ENCODE results near the gene SRCAP. TPM values are rescaled to one million over a fixed set of nuclear protein-coding genes. Genes with fewer than 3 reads are reported as not detected.

The SRCAP gene
- total RNA-seq, 1 donor from 2014 or later: 83.6 TPM

GRCh38 chr16:30783280-30784109 lies 84.5 kb downstream of the SRCAP start:
- peaks cover 1% of the 10 kb centered on the region for H3K4me1 Mint-ChIP-seq (ENCODE audit: low read depth)
- no peaks in the 10 kb centered on the region for H3K36me3 Mint-ChIP-seq (ENCODE audit: low read depth)
- intact Hi-C loops (cut with micrococcal nuclease): no loop called here
- H3K4me3 Mint-ChIP-seq (ENCODE audit: low read depth): no peak overlapping the region
- H3K27ac Mint-ChIP-seq: no peak overlapping the region
- no peak for DNase-seq (ENCODE audit: low spot score)
- H3K27me3 Mint-ChIP-seq (ENCODE audit: low read depth): peaks cover 31% of the 10 kb centered on the region
- H3K9me3 Mint-ChIP-seq: no peaks in the 10 kb centered on the region

- H3K9me3 Mint-ChIP-seq: no peaks in the 10 kb centered on the region
- intact Hi-C loops (cut with micrococcal nuclease): no loop called here
- peaks cover 1% of the 10 kb centered on the region for H3K4me1 Mint-ChIP-seq (ENCODE audit: low read depth)
- H3K27me3 Mint-ChIP-seq (ENCODE audit: low read depth): peaks cover 33% of the 10 kb centered on the region
- no peaks in the 10 kb centered on the region for H3K36me3 Mint-ChIP-seq (ENCODE audit: low read depth)
- no peak overlapping the region for H3K27ac Mint-ChIP-seq
- DNase-seq (ENCODE audit: low spot score): no peak
- H3K4me3 Mint-ChIP-seq (ENCODE audit: low read depth): no peak overlapping the region
Measured at GRCh38 chr16:30784215-30784614, 85.2 kb downstream of the SRCAP start.

GRCh38 chr16:30785126-30786106 lies 86.4 kb downstream of the SRCAP start:
- Mint-ChIP-seq H3K4me3 (ENCODE audit: low read depth) (no peak overlapping the region), H3K9me3 (no peaks in the 10 kb centered on the region), H3K4me1 (ENCODE audit: low read depth) (peaks cover 1% of the 10 kb centered on the region), H3K27me3 (ENCODE audit: low read depth) (peaks cover 33% of the 10 kb centered on the region), H3K36me3 (ENCODE audit: low read depth) (no peaks in the 10 kb centered on the region), H3K27ac (no peak overlapping the region)
- DNase-seq (ENCODE audit: low spot score): no peak
- intact Hi-C loops (cut with micrococcal nuclease): no loop called here

GRCh38 chr16:30786115-30786935 lies 87.4 kb downstream of the SRCAP start:
- no peak for DNase-seq (ENCODE audit: low spot score)
- Mint-ChIP-seq H3K9me3 (no peaks in the 10 kb centered on the region), H3K27ac (no peak overlapping the region), H3K4me1 (ENCODE audit: low read depth) (peaks cover 1% of the 10 kb centered on the region), H3K36me3 (ENCODE audit: low read depth) (no peaks in the 10 kb centered on the region), H3K27me3 (ENCODE audit: low read depth) (peaks cover 33% of the 10 kb centered on the region), H3K4me3 (ENCODE audit: low read depth) (peak overlapping the region; percentile 42)
- intact Hi-C loops (cut with micrococcal nuclease): no loop called here

GRCh38 chr16:30786936-30787612 lies 88.1 kb downstream of the SRCAP start, which contains the start of gene ZNF629:
ZNF629 (minus strand) TSS chr16:30787205; CDS start chr16:30784482, 2,723 bp downstream.
- Mint-ChIP-seq H3K4me3 (ENCODE audit: low read depth) (peak within 1 kb of the TSS; percentile 51), H3K36me3 (ENCODE audit: low read depth) (no peaks in the 10 kb centered on the region), H3K27me3 (ENCODE audit: low read depth) (peaks cover 33% of the 10 kb centered on the region), H3K27ac (no peak within 1 kb of the TSS), H3K4me1 (ENCODE audit: low read depth) (peaks cover 1% of the 10 kb centered on the region), H3K9me3 (no peaks in the 10 kb centered on the region)
- no peak for DNase-seq (ENCODE audit: low spot score)
- intact Hi-C loops (cut with micrococcal nuclease): no loop called here

- Mint-ChIP-seq H3K27ac (no peak overlapping the region), H3K27me3 (ENCODE audit: low read depth) (peaks cover 33% of the 10 kb centered on the region), H3K4me1 (ENCODE audit: low read depth) (peaks cover 1% of the 10 kb centered on the region), H3K9me3 (no peaks in the 10 kb centered on the region), H3K4me3 (ENCODE audit: low read depth) (no peak overlapping the region), H3K36me3 (ENCODE audit: low read depth) (no peaks in the 10 kb centered on the region)
- no peak for DNase-seq (ENCODE audit: low spot score)
- intact Hi-C loops (cut with micrococcal nuclease): no loop called here
Measured at GRCh38 chr16:30787613-30788378, 88.8 kb downstream of the SRCAP start.

Other genes with a start within 250 kb of the SRCAP start
- gene ITGAL, start 226.4 kb upstream of the SRCAP start, total RNA-seq: 292 and 293 TPM in 2 replicates
- gene ZNF768, start 172.6 kb upstream of the SRCAP start, total RNA-seq: 16.9 and 17.1 TPM in 2 replicates
- 11.8 and 11.9 TPM in 2 replicates for gene ZNF747, start 164.3 kb upstream of the SRCAP start, total RNA-seq
- 14.5 and 14.6 TPM in 2 replicates for gene ZNF764, start 140.8 kb upstream of the SRCAP start, total RNA-seq
- gene ZNF688, start 127.5 kb upstream of the SRCAP start, total RNA-seq: 8.7 and 9.2 TPM in 2 replicates
- 18.9 and 22.2 TPM in 2 replicates for gene ZNF785, start 113.5 kb upstream of the SRCAP start, total RNA-seq
- 11.4 and 12.4 TPM in 2 replicates for gene ZNF689, start 88.8 kb upstream of the SRCAP start, total RNA-seq
- gene PRR14, start 48.2 kb upstream of the SRCAP start, total RNA-seq: 84.0 and 90.5 TPM in 2 replicates
- gene FBRS, start 40.7 kb upstream of the SRCAP start, total RNA-seq: 107 TPM in 2 replicates
- 38.1 and 41.6 TPM in 2 replicates for gene PHKG2, start 49.3 kb downstream of the SRCAP start, total RNA-seq
- gene CFAP119, start 62.9 kb downstream of the SRCAP start, total RNA-seq: 2.3 and 2.8 TPM in 2 replicates
- gene RNF40, start 63.2 kb downstream of the SRCAP start, total RNA-seq: 83.8 and 91.6 TPM in 2 replicates
- gene ZNF629, start 88.0 kb downstream of the SRCAP start, total RNA-seq: 0.78 and 0.82 TPM in 2 replicates
- 26.8 and 27.1 TPM in 2 replicates for gene BCL7C, start 194.9 kb downstream of the SRCAP start, total RNA-seq
- 0.21 and 0.30 TPM in 2 replicates for gene CTF1, start 197.4 kb downstream of the SRCAP start, total RNA-seq
- 34.4 and 34.6 TPM in 2 replicates for gene FBXL19, start 224.4 kb downstream of the SRCAP start, total RNA-seq
- gene ORAI3, start 249.9 kb downstream of the SRCAP start, total RNA-seq: 14.2 and 17.4 TPM in 2 replicates